GM20000 (cell line): ENCODE results near the gene RTL10.

Experiments
- DNase-seq: peaks from one replicate; pipeline ENCODE4 v3.0.0; 2012; ENCODE audit warnings: low spot score
- TF ChIP-seq, protein P1 (sequence below): IDR thresholded peaks from 2 replicates; pipeline ENCODE4 v1.5.1; 2012; ENCODE audit warnings: mild to moderate bottlenecking, control low read depth; ENCODE audit errors: extremely low read depth, missing control alignments

RTL10 gene

DNA sequence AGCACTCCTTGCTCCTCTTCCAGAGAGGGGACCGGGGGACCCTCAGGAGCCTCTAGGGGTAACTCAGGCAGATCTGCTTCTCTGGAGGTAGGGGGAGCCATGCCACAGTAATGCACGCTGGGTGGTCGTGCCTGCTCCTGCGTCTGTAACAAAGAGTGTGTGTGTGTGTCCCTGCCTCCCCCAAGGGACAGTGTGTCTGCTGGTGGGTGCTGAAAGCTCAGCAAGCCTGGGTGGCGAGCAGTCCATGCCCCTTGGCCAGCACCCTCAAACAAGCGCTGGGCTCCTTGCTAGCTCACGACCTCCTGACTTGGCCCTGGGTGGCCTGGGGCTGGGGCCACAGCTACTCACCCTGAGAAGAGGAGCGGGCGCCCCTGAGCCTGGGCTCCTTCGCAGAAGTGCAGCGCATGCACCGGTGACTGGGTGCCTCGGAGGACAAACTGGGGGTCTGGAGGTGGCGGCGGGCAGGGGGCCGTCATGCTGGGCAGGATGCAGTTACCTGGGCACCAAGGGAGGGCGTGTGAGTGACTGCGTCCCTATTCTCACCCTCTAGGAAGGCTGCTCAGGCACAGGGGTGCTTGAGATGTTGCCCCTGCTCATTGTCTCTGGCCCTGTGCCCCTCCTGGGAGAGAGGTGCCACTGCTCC, 33.7 kb downstream of the RTL10 start:
- no peak for DNase-seq
- TF ChIP-seq, protein P1, sequence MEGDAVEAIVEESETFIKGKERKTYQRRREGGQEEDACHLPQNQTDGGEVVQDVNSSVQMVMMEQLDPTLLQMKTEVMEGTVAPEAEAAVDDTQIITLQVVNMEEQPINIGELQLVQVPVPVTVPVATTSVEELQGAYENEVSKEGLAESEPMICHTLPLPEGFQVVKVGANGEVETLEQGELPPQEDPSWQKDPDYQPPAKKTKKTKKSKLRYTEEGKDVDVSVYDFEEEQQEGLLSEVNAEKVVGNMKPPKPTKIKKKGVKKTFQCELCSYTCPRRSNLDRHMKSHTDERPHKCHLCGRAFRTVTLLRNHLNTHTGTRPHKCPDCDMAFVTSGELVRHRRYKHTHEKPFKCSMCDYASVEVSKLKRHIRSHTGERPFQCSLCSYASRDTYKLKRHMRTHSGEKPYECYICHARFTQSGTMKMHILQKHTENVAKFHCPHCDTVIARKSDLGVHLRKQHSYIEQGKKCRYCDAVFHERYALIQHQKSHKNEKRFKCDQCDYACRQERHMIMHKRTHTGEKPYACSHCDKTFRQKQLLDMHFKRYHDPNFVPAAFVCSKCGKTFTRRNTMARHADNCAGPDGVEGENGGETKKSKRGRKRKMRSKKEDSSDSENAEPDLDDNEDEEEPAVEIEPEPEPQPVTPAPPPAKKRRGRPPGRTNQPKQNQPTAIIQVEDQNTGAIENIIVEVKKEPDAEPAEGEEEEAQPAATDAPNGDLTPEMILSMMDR: no peak

DNA sequence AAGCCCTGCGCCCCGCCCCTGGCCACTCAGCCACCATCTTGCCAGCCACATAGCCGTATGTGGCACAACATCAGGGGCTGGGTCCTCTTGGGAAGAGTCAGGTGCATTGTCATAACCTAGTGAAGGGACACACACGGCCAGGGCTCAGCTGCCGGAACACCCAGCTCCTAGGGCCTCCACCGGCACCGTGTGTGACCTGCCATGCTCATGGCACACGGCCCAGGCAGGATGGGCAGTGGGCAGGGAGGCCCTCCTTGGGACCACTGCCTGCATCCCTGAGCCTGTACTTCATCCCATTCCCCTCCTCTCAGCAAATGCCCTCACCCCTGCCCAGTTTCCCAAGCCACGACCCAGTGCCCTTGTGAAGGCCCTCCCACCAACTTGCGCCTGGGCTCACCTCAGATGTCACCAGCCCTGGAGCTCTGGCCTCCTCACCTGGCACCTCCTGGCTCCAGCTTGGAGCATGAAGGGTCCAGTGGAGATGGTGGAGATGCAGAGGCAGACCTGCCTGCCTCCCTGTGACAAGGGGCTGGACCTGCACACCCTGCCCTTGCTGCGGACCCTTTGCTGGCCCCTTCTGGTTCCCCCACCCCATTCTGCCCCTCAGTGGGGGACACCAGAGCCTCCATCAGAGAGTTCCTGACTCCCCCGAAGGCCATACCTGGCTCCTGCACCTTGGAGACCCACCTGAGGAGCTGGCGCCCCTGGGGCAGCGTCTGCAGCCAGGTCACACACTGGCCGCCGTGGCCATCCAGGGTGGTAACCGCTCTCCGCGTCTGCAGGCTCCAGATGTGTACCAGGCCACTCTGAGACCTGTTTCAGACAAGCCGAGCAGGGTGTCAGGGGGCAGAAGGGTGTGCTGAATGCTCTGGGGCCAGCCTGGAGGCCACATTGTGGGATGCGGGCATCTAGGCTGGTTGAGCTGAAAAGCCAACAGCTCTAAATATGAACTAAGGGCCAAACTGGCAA, 34.5 kb downstream of the RTL10 start:
- no peak for DNase-seq
- TF ChIP-seq, protein P1: no peak

DNA sequence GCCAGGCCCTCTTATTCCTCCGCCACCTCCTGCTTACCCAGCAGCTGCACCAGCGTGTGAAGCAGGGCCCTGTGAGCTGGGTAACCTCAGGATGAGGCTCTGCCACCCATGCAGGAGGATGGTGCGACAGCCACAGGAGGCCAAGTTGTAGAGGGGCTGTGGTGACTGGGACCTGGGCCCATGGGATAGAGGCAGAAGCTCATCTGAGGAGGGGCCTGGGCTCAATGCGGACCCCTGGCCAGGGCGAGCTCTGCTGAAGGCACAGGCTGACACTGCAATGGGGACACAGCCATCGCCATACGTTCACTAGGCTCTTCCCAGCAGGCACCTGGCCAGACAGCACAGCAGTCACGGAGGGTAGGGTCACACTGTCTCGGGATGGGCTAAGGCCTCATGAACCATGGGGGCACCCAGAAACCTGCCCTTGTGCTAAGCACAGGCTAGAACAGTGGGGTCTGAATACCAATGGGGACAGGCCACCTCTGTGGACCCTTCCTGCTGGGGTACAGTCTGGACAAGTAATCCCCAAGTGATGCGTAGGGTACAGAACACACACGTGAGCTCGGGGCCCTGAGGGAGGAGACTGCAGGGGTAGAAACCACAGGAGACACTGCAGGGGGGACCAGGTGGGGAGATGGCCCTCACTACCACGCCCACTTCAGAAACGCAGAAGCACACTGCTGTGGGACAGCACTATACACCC, 35.3 kb downstream of the RTL10 start:
- TF ChIP-seq, protein P1: no peak
- DNase-seq: no peak

DNA sequence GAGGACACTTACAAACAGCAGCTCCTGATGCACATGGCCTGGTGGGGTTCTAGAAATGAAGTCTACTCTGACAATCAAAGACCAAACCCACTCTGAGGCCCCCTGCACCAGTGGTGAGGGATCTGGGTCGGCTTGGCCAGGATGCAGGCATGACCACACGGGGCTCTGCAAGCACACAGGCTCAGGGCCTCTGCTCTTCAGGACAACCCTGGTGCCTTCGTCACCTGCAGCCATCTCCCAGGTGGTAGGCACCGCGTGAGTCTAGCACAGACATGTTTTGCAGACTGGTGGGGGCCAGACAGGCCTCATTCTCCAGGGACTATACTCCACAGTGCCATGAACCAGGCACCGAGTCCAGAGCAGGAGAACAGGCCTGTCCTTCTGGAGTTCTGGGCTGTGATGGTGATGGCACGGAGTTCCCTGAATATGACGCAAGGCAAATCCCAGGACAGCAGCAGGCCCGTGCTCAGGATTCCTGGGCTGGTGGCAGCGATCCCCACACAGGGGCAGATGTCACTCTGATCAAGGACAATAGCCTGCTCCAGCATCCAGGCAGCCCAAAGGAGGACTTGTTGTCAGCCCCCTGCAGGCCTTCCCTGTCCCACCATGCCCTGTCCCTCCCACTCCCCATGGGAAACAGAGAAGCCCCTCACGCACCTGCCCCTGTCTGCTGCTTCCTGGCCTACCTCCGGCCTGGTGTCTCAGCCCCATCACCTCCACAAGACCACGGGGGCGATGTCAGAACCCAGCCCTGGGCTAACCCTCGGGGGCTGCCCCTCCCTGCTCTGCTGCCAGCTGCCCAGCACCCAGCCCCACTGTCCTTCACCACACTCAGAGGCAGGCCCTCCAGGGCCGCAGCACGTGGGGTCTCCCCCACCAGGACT, 36.1 kb downstream of the RTL10 start:
- no peak for DNase-seq
- TF ChIP-seq, protein P1: no peak

DNA sequence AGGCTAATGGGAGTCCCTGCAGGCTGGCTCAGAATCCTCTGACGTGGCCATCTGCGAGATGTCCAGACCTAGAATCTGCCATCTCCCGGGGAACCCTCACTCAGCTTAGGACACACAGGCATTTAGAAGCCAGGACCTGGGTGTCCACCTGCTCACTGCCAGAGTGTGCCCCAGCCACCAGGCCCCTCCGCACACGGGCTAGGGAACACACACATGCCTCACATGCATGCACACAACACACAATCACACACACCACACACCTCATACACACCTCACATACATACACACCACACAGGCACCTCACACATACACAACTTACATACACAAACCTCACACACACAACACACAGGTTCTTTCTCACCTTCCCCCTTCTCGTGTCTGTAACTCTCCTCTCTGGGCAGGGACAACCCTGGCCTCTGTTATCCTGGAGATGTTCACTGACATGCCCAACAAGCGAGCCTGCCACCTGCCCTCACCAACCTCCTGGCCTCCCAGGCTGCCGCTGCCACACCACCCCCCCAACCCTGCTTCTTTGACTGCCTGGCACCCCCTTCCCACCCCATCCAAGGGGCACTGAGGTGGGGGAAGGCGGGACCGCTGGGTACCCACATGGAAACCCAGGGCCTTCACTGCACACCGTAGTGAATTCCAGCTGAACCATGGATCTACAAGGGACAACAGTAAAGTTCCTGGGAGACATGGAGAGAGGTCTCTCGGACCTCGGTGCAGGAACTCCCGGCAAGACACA, 38.1 kb downstream of the RTL10 start:
- DNase-seq: no peak
- TF ChIP-seq, protein P1: no peak

DNA sequence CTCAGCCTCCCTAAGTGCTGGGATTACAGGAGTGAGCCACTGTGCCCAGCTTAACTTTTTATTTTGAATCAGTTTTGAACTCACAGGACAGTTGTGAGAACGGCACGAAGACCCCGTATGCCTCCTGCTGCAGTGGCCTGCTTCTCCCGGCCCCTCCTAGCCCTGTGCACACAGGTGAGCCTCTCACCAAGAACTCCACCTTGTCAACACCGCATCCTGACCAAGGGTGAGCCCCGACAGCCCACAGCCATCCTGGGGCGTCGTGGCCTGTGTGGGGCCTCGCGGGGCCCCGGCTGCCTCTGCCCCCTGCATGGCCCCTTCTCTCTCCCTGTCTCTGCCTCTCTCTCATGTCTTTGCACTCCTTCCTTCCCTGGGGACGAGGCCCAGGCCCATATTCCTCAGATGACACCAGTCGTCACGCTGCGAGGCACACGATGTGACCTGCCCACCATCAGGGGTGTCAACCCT, 38.8 kb downstream of the RTL10 start:
- no peak for DNase-seq
- TF ChIP-seq, protein P1: no peak
